ENCODE data around the gene GABRB3. TPM values are rescaled to one million over a fixed set of nuclear protein-coding genes. Genes with fewer than 3 reads are reported as not detected.

The GABRB3 gene
- total RNA-seq, 1 experiment from 2014 or later: 3.6 TPM

DNA sequence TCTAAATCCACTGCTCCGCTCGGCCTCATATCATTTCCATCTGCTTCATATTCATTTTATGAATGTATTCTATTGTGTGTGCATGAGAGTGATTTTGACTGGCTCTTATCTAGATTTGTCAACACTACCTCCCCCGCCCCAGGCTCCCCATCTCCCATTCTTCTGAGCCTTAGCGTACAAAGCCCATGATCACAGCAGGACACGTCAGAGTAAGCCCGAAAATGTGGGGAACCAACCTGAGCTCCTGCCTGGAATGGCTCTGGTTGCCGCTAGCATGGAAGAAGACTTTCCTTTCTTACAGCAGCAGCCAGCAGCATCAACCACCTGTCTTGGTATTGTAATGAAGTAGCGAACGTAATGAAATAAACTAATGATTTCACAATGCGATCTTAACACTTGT, 61.4 kb downstream of the GABRB3 start:
- Histone ChIP-seq H3K9me3 (no peaks in the 10 kb centered on the region), H3K27me3 (no peaks in the 10 kb centered on the region), H3K36me3 (no peaks in the 10 kb centered on the region), H3K4me3 (no peak overlapping the region)
- no peak for DNase-seq

DNA sequence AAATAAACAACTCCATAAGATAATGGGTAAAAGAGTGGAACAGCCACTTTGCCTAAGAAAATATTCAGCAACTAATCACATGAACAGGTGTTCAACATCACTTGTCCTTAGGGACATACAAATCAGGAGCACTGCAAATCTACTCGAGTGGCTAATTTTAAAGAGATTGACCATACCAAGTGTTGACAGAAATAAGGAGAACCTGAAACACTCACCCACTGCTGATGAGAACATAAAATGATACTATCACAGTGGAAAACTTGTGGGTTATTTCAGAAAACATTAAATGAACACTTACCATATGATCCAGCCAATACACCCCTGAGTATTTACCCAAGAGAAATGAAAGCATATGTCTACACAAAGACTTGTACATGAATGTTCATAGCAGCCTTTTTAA, 70.5 kb downstream of the GABRB3 start:
- no peaks in the 10 kb centered on the region for H3K27me3 ChIP-seq
- H3K4me3 ChIP-seq: no peak overlapping the region
- H3K9me3 ChIP-seq: no peaks in the 10 kb centered on the region
- no peak for DNase-seq
- no peaks in the 10 kb centered on the region for H3K36me3 ChIP-seq

DNA sequence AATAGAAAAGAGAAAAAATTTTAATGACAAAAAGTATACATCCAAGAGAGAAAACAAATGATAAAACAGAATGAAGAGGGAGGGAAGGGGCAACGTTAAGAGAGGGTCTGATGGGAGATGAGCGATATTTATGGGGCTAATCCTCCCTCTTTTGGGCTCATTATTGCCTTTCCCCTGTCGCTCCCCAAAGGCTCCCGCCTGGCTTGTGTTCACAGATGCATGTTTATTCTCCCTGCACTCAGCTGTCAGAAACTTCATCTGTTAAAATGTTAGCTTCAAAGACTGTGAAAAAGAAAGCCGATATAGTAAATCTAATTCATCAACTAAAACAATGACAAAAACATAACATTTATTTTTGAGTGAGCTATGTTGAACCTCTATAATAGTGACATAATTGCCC, 74.3 kb downstream of the GABRB3 start:
- DNase-seq: no peak
- Histone ChIP-seq H3K9me3 (no peaks in the 10 kb centered on the region), H3K27me3 (no peaks in the 10 kb centered on the region), H3K4me3 (no peak overlapping the region), H3K36me3 (no peaks in the 10 kb centered on the region)

DNA sequence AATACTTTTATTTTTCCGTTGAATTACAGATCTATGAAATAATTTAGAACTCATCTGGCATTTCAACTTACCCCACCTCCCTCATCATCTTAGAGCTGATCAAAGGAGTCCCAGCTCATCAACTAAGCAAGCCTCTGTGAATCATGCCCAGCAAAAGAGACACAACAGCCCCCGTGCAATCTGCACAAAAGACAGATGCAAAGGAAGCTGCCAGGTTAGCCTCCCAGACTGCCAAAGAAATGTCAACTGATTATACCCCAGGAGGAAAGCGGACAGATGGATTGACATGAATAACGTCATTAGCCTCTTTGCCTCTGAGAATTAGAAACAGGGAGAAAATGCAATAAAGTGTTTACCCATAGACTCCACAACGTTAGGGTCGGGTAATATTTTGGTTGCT, 75.0 kb downstream of the GABRB3 start:
- H3K36me3 ChIP-seq: no peaks in the 10 kb centered on the region
- H3K27me3 ChIP-seq: no peaks in the 10 kb centered on the region
- no peaks in the 10 kb centered on the region for H3K9me3 ChIP-seq
- DNase-seq: no peak
- H3K4me3 ChIP-seq: no peak overlapping the region

DNA sequence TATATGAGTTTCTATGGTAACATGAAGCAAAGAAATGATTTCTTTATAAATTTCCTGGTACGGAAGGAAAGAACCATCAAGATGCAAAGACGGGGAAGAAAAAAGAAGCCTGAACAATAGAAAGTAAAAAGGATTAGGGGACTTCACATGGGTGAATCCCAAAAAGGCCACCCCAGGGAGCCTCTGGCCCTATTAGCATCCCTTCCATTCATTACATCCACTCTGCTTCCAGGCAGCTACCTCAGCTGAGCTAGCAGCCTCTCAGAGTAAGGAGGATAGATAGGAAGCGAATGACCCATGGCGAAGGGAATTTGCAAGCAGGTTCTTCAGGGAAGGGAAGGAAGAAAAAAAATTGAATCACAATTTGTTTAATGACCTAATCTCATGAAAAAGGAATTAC, 81.6 kb downstream of the GABRB3 start:
- Histone ChIP-seq H3K36me3 (no peaks in the 10 kb centered on the region), H3K4me3 (no peak overlapping the region), H3K27me3 (no peaks in the 10 kb centered on the region), H3K9me3 (no peaks in the 10 kb centered on the region)
- DNase-seq: no peak

DNA sequence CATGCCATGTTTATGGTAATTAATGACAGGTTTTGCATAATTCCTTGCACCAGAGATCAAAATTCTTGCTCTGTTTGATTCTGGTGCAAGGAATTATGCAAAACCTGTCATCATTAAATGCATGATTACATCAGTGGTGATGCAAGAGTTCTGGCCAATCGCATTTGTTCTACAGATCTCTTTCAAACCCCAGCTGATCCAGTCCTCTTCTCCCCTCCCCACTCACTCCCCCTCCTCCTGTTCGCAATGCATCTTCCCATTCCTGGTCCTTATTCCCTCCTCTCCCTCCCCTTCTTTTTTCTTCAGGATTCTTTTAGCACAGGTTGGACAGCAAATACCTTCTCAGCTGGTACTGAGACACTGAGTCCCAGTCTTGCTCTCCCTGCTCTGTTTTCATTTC, 82.1 kb downstream of the GABRB3 start:
- no peak overlapping the region for H3K4me3 ChIP-seq
- DNase-seq: no peak
- H3K36me3 ChIP-seq: no peaks in the 10 kb centered on the region
- H3K27me3 ChIP-seq: no peaks in the 10 kb centered on the region
- H3K9me3 ChIP-seq: no peaks in the 10 kb centered on the region

DNA sequence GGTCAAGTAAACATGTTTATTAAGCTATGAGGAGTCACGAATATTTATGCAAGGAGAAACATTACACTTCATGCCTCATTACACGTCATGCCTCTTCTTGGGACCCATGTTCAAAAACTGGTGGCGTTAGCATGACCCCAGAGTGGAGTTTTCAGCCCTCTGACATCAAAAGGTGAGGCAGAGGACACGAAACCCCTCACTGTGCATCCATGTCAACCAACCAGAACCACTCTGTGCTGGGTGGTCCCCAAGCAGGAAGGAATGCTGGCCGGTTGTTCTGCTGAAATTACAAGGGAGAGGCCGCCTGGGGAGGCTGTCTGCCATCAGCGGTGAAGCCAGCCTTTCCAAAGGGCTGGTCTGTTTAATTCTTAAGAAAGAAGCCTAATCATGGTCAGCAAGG, 83.4 kb downstream of the GABRB3 start:
- Histone ChIP-seq H3K9me3 (no peaks in the 10 kb centered on the region), H3K27me3 (no peaks in the 10 kb centered on the region), H3K4me3 (no peak overlapping the region), H3K36me3 (no peaks in the 10 kb centered on the region)
- DNase-seq: no peak

DNA sequence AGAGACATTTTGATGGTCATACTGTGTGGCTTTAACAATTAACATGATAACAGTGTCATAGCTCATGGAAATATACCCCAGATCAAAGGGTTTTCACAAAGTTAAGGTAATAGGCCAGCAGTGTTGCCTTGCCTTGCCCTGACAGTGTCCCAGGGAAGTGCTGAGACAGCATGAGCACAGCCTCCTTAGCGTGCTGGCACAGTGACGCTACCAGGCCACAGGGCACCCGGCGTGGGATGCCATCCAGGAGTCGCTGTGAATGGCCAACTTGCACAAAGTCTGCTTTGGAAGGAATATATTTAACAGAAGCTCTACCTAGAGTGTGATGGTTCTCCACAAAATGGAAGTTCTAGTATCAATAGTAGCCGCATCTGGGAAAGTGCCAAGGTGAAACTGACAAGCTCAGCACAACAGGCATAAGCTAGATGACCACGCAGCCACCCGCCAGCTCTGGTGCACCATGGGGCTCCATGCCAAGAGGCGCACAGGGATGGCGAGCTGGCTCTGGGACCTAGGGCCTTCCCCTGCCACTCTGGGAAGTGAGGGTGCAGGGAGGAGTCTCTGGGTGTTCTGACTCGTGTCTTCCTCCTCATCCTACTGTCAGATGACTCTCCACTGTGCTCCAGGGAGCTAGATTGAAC, 86.2 kb downstream of the GABRB3 start:
- Histone ChIP-seq H3K4me3 (no peak overlapping the region), H3K36me3 (no peaks in the 10 kb centered on the region), H3K9me3 (no peaks in the 10 kb centered on the region), H3K27me3 (no peaks in the 10 kb centered on the region)
- DNase-seq: no peak

DNA sequence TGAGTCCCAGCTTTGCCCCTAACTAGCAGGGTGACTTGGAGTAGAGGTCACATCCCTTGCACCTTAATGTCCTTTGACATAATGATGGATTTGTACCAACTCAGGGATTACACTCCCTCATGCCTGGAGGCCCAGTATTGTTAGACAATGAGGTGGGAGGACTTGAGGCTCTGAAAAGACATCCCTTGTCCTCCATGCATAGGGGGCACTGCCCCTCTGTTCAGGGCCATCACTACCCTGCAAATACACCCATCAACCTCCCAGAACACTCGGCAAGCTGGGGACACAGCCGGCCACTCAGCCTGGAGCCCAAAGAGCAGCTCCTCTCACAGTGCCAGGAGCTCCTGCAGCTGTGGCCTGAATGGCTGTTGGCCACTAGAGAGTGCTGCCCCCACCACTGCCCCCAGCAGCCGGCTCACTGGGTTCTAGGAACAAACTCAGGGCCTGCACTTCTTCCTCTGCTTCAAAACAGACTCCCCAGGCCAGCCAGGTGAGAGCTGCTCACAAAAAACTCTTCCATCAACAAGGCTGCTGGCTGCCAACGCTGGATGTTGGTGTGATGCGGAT, 90.2 kb downstream of the GABRB3 start:
- H3K9me3 ChIP-seq: no peaks in the 10 kb centered on the region
- no peaks in the 10 kb centered on the region for H3K36me3 ChIP-seq
- DNase-seq: no peak
- H3K4me3 ChIP-seq: no peak overlapping the region
- no peaks in the 10 kb centered on the region for H3K27me3 ChIP-seq

DNA sequence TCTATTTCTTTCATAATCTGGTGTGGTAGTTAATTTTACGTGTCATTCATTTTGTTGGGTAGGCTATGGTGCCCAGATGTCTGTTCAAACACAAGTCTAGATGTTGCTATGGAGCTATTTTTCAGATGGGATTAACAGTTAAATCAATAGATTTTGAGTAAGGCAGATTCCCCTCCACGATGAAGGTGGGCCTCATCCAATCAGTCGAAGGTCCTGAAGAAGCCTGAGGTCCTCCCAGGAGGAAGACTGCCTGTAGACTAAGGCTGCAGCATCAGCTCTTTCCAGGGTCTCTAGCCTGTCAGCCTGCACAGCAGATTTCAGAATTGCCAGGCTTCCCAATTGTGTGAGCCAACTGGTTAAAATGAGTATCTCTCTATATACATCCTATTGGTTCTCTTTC, 92.9 kb downstream of the GABRB3 start:
- DNase-seq: no peak
- H3K4me3 ChIP-seq: no peak overlapping the region
- H3K27me3 ChIP-seq: no peaks in the 10 kb centered on the region
- H3K36me3 ChIP-seq: no peaks in the 10 kb centered on the region
- no peaks in the 10 kb centered on the region for H3K9me3 ChIP-seq

DNA sequence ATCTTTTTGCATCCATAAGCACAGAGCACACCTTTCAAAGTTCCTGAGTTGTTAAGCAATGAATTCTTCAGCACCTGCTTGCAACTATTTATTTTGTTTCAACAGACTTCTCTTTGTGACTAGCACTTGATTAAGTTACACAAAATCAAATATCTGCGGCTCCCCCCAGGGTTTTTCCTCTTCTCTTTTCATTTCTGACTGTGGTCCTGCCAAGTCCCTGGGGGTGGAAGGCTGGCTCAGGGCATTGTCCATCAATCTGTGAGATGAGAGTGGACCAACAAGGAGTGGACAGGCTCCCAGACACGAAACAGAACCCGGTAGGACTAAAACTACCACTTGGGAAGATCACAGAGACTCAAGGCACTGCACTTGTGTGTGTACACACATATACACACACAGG, 96.8 kb downstream of the GABRB3 start:
- DNase-seq: no peak
- Histone ChIP-seq H3K9me3 (no peaks in the 10 kb centered on the region), H3K27me3 (no peaks in the 10 kb centered on the region), H3K36me3 (no peaks in the 10 kb centered on the region), H3K4me3 (no peak overlapping the region)

DNA sequence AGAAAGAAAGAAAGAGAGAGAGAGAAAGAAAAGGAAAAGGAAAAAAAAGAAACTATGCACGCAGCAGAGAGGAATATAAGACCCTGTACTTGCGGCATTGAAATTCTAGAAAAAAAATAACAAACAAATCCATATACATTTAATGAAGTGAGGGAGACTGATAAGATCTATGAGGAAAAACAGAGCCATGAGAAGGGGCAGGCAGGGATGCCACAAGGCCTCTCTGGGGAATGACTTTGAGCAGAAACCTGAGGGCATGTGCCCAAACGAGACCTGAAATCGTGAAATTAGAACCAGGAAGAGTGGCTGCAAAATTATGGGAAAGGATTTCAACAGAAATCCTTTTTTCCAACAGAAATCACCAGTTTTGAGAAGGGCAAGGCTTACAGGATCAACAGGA, 98.4 kb downstream of the GABRB3 start:
- no peaks in the 10 kb centered on the region for H3K36me3 ChIP-seq
- no peak overlapping the region for H3K4me3 ChIP-seq
- H3K27me3 ChIP-seq: no peaks in the 10 kb centered on the region
- no peak for DNase-seq
- no peaks in the 10 kb centered on the region for H3K9me3 ChIP-seq

DNA sequence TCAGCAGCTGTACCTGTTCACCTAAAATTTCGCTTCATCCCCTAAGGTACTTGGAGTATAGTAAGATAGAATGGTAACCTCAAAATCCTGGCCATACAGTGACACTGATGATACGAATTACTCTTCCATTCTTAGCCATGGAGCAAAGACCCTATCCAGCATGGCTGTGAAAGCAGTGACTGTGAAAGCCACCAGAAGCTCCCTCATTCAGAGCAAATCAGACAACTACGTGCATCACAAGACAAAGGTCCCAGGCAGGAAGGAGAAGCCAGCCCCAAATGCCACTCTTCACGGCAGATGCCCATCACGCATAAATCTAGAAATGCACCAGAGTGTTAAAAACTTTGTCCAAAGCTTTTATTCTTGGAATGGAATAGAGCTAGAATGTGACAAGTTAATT, 99.4 kb downstream of the GABRB3 start:
- Histone ChIP-seq H3K4me3 (no peak overlapping the region), H3K9me3 (no peaks in the 10 kb centered on the region), H3K27me3 (no peaks in the 10 kb centered on the region), H3K36me3 (no peaks in the 10 kb centered on the region)
- no peak for DNase-seq

DNA sequence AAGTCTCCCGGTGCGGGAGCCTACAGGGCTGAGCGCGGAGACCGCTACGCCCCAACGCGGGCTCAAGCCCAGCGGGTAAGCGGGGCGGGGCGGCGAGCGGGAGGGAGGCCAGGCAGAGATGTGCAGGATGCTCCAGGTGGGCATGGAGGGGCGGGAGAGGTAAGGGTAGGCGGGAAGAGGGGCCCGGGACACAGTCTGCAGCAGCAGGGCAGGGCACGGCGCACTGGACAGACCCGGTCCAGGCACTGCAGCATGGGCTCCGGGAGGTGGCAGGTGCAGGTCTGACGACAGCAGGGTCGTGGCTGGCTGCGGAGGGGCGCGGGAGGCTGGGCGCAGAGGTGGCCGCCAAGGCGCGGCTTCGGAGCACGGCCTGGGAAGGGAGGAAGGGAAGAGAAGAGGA, 102.8 kb downstream of the GABRB3 start:
- no peaks in the 10 kb centered on the region for H3K9me3 ChIP-seq
- no peaks in the 10 kb centered on the region for H3K27me3 ChIP-seq
- H3K36me3 ChIP-seq: no peaks in the 10 kb centered on the region
- DNase-seq: no peak
- H3K4me3 ChIP-seq: no peak overlapping the region

DNA sequence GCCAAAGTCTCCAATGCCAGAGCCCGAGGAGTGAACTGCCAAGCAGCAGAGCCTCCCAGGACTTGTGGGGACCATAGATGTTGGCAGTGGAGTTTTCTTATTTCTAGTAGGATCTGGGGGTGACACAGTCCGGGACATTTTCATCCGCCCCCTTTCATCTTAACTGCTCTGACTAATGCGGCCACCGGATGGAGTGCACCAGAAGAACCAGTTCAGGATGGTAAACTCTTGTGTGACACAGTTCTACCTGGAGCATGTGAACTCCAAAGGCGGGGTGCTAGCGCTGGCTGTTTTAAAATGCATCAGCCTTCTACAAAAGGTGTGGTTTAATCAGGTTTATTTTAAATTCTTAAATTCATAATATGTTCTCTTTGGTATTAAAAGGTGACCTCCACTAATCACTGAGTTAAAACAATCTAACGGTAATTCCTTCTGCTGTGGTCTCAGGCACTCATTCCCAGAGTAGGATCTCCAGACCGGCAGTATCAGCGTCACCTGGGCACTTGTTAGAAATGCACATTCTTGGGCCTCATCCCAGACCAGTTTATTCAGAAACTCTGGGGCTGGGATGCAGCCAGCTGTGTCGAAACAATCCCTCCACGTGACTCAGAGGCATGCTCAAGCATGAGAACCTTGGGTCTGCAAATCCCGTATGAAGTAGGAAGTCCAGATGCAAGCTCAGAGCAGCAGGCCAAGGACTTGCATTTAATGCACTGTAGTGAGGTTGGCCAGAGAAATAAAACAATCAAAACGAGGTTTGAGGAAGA, 105.5 kb downstream of the GABRB3 start:
- Histone ChIP-seq H3K27me3 (no peaks in the 10 kb centered on the region), H3K4me3 (no peak overlapping the region), H3K36me3 (no peaks in the 10 kb centered on the region), H3K9me3 (no peaks in the 10 kb centered on the region)
- no peak for DNase-seq

DNA sequence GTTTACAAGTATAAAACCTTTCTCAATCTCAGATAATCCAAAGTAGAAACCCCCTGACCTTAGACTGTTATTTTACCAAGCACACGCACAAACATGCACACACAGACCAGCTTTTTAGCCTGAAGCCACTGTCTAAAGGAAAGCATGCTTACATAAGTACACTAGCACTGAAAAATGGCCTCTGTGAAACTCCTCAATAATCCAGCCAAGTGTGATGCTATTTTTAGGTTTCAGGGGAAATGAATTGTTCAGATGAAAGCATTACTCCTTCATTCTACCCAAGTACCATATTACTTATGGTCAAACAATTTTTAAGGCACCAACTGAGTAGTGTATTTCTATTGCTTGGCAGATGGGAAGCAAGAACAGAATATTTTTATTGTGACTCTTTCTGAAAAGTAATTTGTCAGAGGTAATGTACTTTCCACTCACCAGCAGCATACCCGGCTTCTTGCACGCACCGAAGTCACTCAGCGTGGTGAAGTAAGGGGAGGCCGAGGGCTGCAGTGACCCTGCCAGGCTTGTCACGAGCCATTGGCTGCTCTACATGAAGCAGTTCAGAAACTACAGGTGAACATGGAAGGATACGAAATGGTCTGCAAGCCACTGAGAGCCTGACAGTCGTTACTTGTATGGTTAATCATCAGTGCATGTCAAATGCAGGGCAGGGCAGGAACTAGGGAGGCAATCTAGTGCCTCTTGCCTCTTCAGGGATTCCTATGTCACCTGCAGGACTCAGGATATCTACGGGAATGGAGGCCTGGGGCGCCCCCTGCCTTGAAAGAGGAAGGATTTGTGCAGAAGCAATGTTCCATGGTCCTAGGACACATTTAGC, 106.7 kb downstream of the GABRB3 start:
- no peak overlapping the region for H3K4me3 ChIP-seq
- H3K9me3 ChIP-seq: no peaks in the 10 kb centered on the region
- H3K36me3 ChIP-seq: no peaks in the 10 kb centered on the region
- no peak for DNase-seq
- no peaks in the 10 kb centered on the region for H3K27me3 ChIP-seq

DNA sequence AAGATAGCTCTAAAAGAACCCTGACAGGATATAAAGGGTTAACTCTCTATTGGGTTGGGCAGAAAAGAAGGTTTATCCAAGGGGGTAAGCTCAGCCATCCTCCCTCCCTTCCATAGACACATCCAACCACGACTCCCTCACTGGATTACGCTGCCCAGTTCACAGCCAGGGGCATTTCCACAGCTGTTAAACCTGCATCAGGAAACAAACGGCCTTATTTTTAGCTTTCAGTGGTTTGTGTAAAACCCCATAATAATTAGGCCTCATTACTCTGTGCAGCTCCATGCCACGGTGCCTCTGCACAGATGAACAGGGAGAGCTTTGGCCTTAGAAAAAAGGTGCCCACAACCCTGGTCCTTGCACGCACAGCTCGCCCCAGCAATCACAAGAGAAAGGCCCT, 110.6 kb downstream of the GABRB3 start:
- no peaks in the 10 kb centered on the region for H3K9me3 ChIP-seq
- DNase-seq: no peak
- H3K4me3 ChIP-seq: no peak overlapping the region
- no peaks in the 10 kb centered on the region for H3K27me3 ChIP-seq
- no peaks in the 10 kb centered on the region for H3K36me3 ChIP-seq
